NCI-H2107 (cell line): ENCODE measurements around the gene LCE1D.

ENCODE experiments used
- DNase-seq: peaks from one replicate; lab custom pipeline; 2025; lab: John Stamatoyannopoulos, UW

Gene LCE1D

DNA sequence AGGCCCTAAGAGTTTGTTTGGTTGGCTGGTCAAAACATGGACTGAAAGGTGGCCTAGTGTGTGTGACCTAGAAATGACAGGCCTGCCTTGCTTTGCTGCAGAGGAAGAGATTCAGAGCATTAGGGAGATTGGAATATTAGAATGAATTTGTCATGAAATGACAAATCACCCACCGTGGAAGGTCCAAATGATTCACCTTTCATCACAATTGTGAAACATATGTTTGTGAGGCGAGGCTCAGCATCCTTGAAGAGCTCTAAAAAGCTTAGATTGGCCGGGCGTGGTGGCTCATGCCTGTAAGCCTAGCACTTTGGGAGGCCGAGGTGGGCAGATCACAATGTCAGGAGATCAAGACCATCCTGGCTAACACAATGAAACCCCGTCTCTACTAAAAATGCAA lies 20.8 kb downstream of the LCE1D start:
- DNase-seq, result no peak

DNA sequence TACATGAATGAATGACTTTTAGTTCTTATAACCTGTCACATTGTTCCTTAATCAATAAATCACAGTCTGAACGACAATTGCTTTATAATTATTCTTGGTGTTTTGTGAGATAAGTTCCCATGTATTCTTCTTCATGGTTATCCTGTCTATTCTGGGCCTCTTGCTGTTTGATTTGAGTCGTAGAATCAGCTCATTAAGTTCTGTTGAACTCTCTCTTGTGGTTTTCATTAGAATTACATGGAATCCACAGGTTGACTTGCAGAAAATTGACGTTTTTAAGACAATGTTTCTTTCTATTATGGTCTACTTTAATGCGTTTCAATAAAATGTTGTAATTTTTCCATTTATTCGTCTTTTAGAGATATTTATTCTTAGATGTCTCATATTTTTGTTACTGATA lies 26.8 kb downstream of the LCE1D start:
- DNase-seq, result no peak

DNA sequence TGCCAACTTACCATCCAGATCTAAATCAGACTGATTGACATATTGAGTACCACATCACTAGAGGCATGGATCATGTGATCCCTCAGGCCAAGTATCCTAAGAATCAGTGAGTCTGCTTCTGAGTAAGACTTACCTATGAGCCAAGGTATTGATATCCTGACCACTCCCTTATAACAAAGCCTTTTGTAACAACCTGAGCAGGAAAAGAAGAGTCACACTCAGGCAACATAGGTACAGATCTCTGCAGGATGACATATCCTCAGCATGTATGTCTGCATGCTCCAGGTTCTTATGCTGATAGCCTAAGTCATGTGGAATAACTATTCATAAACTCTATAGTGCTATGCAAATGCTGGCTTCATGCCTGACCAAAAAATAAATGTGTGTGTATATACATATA lies 28.4 kb downstream of the LCE1D start:
- DNase-seq, result no peak

DNA sequence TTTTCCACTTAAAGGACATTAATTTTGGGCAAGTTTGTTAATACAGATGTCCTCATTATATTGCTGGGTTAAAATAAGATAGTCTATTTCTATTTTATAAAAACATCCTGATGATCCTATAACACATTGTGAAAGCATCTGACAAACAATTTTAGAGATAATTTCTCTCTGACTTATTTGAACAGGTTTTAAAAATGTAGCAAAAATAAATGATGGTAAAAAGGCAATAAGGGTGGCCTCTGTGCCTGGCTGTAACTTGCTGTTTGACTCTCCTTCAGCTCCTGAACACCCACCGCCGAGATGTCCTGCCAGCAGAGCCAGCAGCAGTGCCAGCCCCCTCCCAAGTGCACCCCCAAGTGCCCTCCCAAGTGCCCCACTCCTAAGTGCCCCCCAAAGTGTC lies 30.7 kb downstream of the LCE1D start, which contains the start of gene LCE1A:
Gene LCE1A, plus strand, starts transcription at position 301 of the 400 bp plus-strand sequence. Its CDS starts 0 bp downstream, at position 301.
- no peak for DNase-seq

DNA sequence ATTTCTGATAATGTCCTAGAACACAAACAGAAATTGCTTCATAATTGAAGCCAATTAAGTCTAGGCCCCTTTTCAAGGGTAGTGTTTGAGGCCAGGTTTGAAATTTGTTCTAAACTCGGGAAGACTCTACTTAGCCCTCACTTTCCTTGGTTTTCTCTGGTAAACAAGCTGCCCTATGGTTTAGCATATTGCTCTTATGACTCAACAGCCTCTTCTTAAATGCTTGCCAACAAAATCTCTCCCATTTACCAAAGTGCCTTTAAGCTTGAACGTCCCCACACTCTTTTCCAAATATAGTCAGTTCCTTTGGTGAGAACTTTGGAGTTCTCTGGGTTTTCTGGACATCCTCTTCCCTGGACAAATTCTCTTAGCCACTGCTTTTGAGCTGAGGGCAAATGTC lies 40.3 kb downstream of the LCE1D start:
- no peak for DNase-seq

DNA sequence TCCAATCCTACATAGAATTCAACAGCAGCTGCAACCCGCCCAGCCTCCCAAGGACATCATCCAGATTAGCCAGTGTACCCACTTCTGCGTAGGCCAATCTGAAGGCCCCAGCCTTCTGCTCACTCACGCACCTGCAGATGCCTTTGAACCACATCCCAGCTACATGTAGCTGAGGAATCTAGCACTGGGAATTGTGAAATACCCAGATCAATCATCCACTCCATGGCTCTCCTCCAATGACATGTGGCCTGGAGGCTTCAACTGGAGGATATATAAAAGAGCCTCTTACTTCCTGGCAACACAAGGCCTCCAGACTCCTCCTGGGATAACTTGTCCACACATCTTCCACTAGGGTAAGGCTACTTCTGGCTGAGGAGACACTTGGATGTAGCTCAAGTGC lies 46.0 kb downstream of the LCE1D start, which contains the start of gene LCE6A:
Gene LCE6A, plus strand, starts transcription at position 301 of the 400 bp plus-strand sequence. CDS start 665 bp downstream, outside the sequence.
- DNase-seq, result no peak
